ENCODE measurements around the gene DLX5. TPM values are rescaled to one million over a fixed set of nuclear protein-coding genes. Genes with fewer than 3 reads are reported as not detected.
A peak's percentile ranks its signal among the peaks of the same experiment; 100 is the strongest.

Gene DLX5
- polyA plus RNA-seq, 1 donor from 2014 or later: 44.6 TPM

- Histone ChIP-seq H3F3A (ENCODE audit: insufficient read depth, low read length, poor library complexity, severe bottlenecking) (peaks cover 15% of the 10 kb centered on the region), H3K9me3 (ENCODE audit: low read length) (no peaks in the 10 kb centered on the region), H3K27me3 (ENCODE audit: insufficient read depth, low read depth, low read length) (peaks cover 9% of the 10 kb centered on the region), H3K9ac (ENCODE audit: low read length) (peak overlapping the region; percentile 99), H3K4me2 (ENCODE audit: low read length) (peak overlapping the region; percentile 100), H4K20me1 (ENCODE audit: insufficient read depth) (peaks cover 3% of the 10 kb centered on the region), H3K79me2 (replicated peaks; ENCODE audit: insufficient read depth, low read length) (peaks cover 98% of the 10 kb centered on the region), H2AFZ (ENCODE audit: low read depth, low read length) (no peak overlapping the region), H3K36me3 (ENCODE audit: insufficient read depth, low read length) (peaks cover 11% of the 10 kb centered on the region), H3K4me3 (ENCODE audit: low read length) (peak overlapping the region; percentile 87), H3K9me2 (ENCODE audit: insufficient read depth, low read length) (no peaks in the 10 kb centered on the region), H3K27ac (ENCODE audit: low read length) (peak overlapping the region; percentile 100)
- no peak for TF ChIP-seq MXI1 (conservative IDR thresholded peaks at IDR 0.05; ENCODE audit: poor library complexity, severe bottlenecking)
- TF ChIP-seq REST (IDR thresholded peaks at IDR 0.05; ENCODE audit: borderline replicate concordance): peak; percentile 66
- peak; percentile 27 for TF ChIP-seq EP300 (conservative IDR thresholded peaks at IDR 0.05; ENCODE audit: poor library complexity, severe bottlenecking)
- peak; percentile 64 for TF ChIP-seq TAF1 (IDR thresholded peaks at IDR 0.05; ENCODE audit: low read depth)
- no peak for TF ChIP-seq RAD21 (conservative IDR thresholded peaks at IDR 0.05)
- TF ChIP-seq POLR2AphosphoS5 (IDR thresholded peaks at IDR 0.05): peak; percentile 59
Observed at GRCh38 chr7:97012365-97013133, 12.1 kb downstream of the DLX5 start.

- peak overlapping the region; percentile 87 for H3K4me3 ChIP-seq (ENCODE audit: low read length)
- H3K4me2 ChIP-seq (ENCODE audit: low read length): peak overlapping the region; percentile 100
- peaks cover 98% of the 10 kb centered on the region for H3K79me2 ChIP-seq (replicated peaks; ENCODE audit: insufficient read depth, low read length)
Observed at GRCh38 chr7:97011536-97012364, 12.9 kb downstream of the DLX5 start.

More at GRCh38 chr7:97011536-97012364, 12.9 kb downstream of the DLX5 start:
- Histone ChIP-seq H4K20me1 (ENCODE audit: insufficient read depth) (peaks cover 8% of the 10 kb centered on the region), H3K36me3 (ENCODE audit: insufficient read depth, low read length) (peaks cover 11% of the 10 kb centered on the region), H3K27ac (ENCODE audit: low read length) (peak overlapping the region; percentile 100), H3K9me2 (ENCODE audit: insufficient read depth, low read length) (no peaks in the 10 kb centered on the region), H2AFZ (ENCODE audit: low read depth, low read length) (no peak overlapping the region), H3F3A (ENCODE audit: insufficient read depth, low read length, poor library complexity, severe bottlenecking) (peaks cover 15% of the 10 kb centered on the region), H3K27me3 (ENCODE audit: insufficient read depth, low read depth, low read length) (peaks cover 14% of the 10 kb centered on the region), H3K9me3 (ENCODE audit: low read length) (no peaks in the 10 kb centered on the region), H3K9ac (ENCODE audit: low read length) (peak overlapping the region; percentile 99)
- no peak for TF ChIP-seq CTCF (IDR thresholded peaks at IDR 0.05; ENCODE audit: poor library complexity, severe bottlenecking)
- peak; percentile 88 for TF ChIP-seq POLR2AphosphoS5 (IDR thresholded peaks at IDR 0.05)
- TF ChIP-seq TAF1 (IDR thresholded peaks at IDR 0.05; ENCODE audit: low read depth): peak; percentile 30
- peak; percentile 72 for TF ChIP-seq REST (IDR thresholded peaks at IDR 0.05; ENCODE audit: borderline replicate concordance)
- TF ChIP-seq RAD21 (conservative IDR thresholded peaks at IDR 0.05): no peak
- TF ChIP-seq EP300 (conservative IDR thresholded peaks at IDR 0.05; ENCODE audit: poor library complexity, severe bottlenecking): peak; percentile 77
